DOHH2 (cell line): ENCODE results near the gene KCNG2.

Experiments used
- CTCF ChIP-seq: fragments of 200-600 bp; sonication (generic); IDR thresholded peaks from one replicate; pipeline ENCODE4 v1.5.1; 2014; ENCODE audit warnings: antibody characterized with exemption, mild to moderate bottlenecking, low read depth, low read length; ENCODE audit not compliant: poor library complexity, severe bottlenecking
- EZH2phosphoT487 ChIP-seq: fragments of 200-600 bp; sonication (generic); IDR thresholded peaks from 2 replicates; pipeline ENCODE4 v1.6.1; 2017; ENCODE audit warnings: borderline replicate concordance, mild to moderate bottlenecking, antibody characterized with exemption, low read length, moderate library complexity, mixed read lengths

GRCh38 chr18:79912994-79913831, 115.5 kb downstream of the KCNG2 start:
- TF ChIP-seq CTCF (no peak), EZH2phosphoT487 (no peak)
